ENCODE measurements around the gene CREG2.

DNA sequence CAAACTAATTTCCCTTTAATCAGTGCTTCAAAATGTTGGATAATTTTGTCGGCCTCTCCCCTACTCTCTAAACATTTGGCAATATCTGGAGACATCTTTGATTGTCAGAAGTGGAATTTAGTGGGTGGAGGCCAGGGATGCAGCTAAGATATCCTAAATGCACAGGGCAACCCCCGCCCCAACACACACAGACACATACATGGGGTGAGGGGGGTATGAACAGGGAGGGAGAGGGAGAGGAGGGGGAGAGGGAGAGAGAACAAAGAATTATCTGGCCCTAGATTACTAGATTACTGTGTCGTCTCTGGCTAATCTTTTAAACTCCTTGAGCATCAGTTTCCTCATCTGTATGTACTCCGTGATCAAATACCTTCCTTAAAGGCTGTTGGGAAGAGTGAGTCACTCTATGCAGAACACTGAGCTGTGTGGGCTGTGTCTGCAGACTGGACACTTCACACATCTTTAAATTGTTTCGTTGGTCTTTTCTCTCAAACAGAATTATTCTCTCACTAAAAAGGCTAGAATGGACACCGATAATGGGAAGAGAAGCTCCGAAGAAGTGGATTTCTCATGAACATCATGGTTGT lies 81.7 kb downstream of the CREG2 start:
- TF ChIP-seq, protein P1, sequence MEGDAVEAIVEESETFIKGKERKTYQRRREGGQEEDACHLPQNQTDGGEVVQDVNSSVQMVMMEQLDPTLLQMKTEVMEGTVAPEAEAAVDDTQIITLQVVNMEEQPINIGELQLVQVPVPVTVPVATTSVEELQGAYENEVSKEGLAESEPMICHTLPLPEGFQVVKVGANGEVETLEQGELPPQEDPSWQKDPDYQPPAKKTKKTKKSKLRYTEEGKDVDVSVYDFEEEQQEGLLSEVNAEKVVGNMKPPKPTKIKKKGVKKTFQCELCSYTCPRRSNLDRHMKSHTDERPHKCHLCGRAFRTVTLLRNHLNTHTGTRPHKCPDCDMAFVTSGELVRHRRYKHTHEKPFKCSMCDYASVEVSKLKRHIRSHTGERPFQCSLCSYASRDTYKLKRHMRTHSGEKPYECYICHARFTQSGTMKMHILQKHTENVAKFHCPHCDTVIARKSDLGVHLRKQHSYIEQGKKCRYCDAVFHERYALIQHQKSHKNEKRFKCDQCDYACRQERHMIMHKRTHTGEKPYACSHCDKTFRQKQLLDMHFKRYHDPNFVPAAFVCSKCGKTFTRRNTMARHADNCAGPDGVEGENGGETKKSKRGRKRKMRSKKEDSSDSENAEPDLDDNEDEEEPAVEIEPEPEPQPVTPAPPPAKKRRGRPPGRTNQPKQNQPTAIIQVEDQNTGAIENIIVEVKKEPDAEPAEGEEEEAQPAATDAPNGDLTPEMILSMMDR (IDR thresholded peaks at IDR 0.05), result no peak
- TF ChIP-seq POLR2AphosphoS5 (IDR thresholded peaks at IDR 0.05; ENCODE audit: low read depth, low read length), result no peak
- TF ChIP-seq SIN3A (IDR thresholded peaks at IDR 0.05; ENCODE audit: borderline replicate concordance, insufficient read depth, low read depth, low read length), result no peak
